ENCODE data around the gene AMPD3. TPM values are rescaled to one million over a fixed set of nuclear protein-coding genes. Genes with fewer than 3 reads are reported as not detected.

AMPD3 gene
- total and polyA plus RNA-seq, 2 donors (not counting 3 experiments of a cell fraction or from before 2014, with no cell fraction given) = 1.4 to 2.5 TPM

GRCh38 chr11:10496296-10496936 lies 41.4 kb downstream of the AMPD3 start:
- dilution Hi-C loops (cut with MboI; ENCODE audit: extremely low pct_ligation_motif_present, low sequenced_read_pairs) (no loop called here), intact Hi-C loops (cut with micrococcal nuclease) (no loop called here)
- Histone ChIP-seq H3K27ac (ENCODE audit: insufficient read depth, low read depth, low read length) (no peak overlapping the region), H3K79me2 (ENCODE audit: control insufficient read depth, insufficient read depth, low read length) (no peaks in the 10 kb centered on the region), H3K4me1 (ENCODE audit: control insufficient read depth, extremely low read depth, insufficient read depth, low read length) (peaks cover 2% of the 10 kb centered on the region), H3K4me2 (ENCODE audit: insufficient read depth, low read length) (no peak overlapping the region), H3K36me3 (ENCODE audit: control insufficient read depth in 2 of 2, extremely low read depth in 1 of 2, insufficient read depth in 2 of 2, low read length in 2 of 2) (no peaks in the 10 kb centered on the region), H3K9me1 (replicated peaks; ENCODE audit: control insufficient read depth, extremely low read depth, insufficient read depth, low read length) (no peaks in the 10 kb centered on the region), H4K20me1 (replicated peaks; ENCODE audit: control insufficient read depth, extremely low read depth, insufficient read depth, low read length) (no peaks in the 10 kb centered on the region), H3K9ac (replicated peaks; ENCODE audit: extremely low read depth, insufficient read depth, low read length) (no peak overlapping the region), H3K9me3 (replicated peaks; ENCODE audit: control insufficient read depth, insufficient read depth, low read length) (no peaks in the 10 kb centered on the region), H3K4me3 (replicated peaks in 1 of 3; ENCODE audit: insufficient read depth in 1 of 3, low read depth in 1 of 3, low read length in 3 of 3) (no peak overlapping the region), H3K27me3 (ENCODE audit: control insufficient read depth in 2 of 2, insufficient read depth in 2 of 2, low read length in 2 of 2) (no peaks in the 10 kb centered on the region), H2AFZ (ENCODE audit: low read depth, low read length) (no peak overlapping the region)
- no peak for TF ChIP-seq POLR2A (IDR thresholded peaks at IDR 0.05; ENCODE audit: low read depth, low read length)
- no peak for TF ChIP-seq CTCF (IDR thresholded peaks at IDR 0.05; ENCODE audit: extremely low read depth in 1 of 2, insufficient read depth in 1 of 2, low read depth in 1 of 2, low read length in 2 of 2)
- no peak for TF ChIP-seq MAX (IDR thresholded peaks at IDR 0.05; ENCODE audit: insufficient read depth, insufficient read length)
- no peak for FAIRE-seq
- POLR2A ChIA-PET = interaction anchor here (0.7 kb wide), 1 partner anchor 171 kb away, joined by 5 read pairs; no protein-coding TSS in a partner anchor
- CTCF ChIA-PET = interaction anchor here (0.5 to 1.5 kb wide), 2 partner anchors 12 to 137 kb away, joined by 3 to 4 read pairs; no protein-coding TSS in a partner anchor
- BruUV-seq (replicated peaks) = no TSS peak
- no peak for DNase-seq (ENCODE audit: low read depth, low spot score)

GRCh38 chr11:10497371-10498021 lies 42.4 kb downstream of the AMPD3 start:
- H3K4me2 ChIP-seq (ENCODE audit: insufficient read depth, low read length) = no peak overlapping the region
- intact Hi-C loops (cut with micrococcal nuclease) = no loop called here
- DNase-seq (ENCODE audit: low read depth, low spot score) (no peak), FAIRE-seq (no peak)
- H3K9ac ChIP-seq (replicated peaks; ENCODE audit: extremely low read depth, insufficient read depth, low read length) = no peak overlapping the region
- no peaks in the 10 kb centered on the region for H3K27me3 ChIP-seq (ENCODE audit: control insufficient read depth in 2 of 2, insufficient read depth in 2 of 2, low read length in 2 of 2)
- POLR2A ChIA-PET = no interaction called here
- H3K4me1 ChIP-seq (ENCODE audit: control insufficient read depth, extremely low read depth, insufficient read depth, low read length) = no peaks in the 10 kb centered on the region
- no peaks in the 10 kb centered on the region for H3K79me2 ChIP-seq (ENCODE audit: control insufficient read depth, insufficient read depth, low read length)
- H3K4me3 ChIP-seq (replicated peaks in 1 of 3; ENCODE audit: insufficient read depth in 1 of 3, low read depth in 1 of 3, low read length in 3 of 3) = no peak overlapping the region
- no TSS peak for BruUV-seq (replicated peaks)
- no peak overlapping the region for H3K27ac ChIP-seq (ENCODE audit: insufficient read depth, low read depth, low read length)
- H3K36me3 ChIP-seq (ENCODE audit: control insufficient read depth in 2 of 2, extremely low read depth in 1 of 2, insufficient read depth in 2 of 2, low read length in 2 of 2) = no peaks in the 10 kb centered on the region
- TF ChIP-seq POLR2AphosphoS5 (IDR thresholded peaks at IDR 0.05; ENCODE audit: insufficient read depth, low read depth, low read length) (no peak), POLR2A (IDR thresholded peaks at IDR 0.05; ENCODE audit: low read depth, low read length) (no peak), EZH2 (IDR thresholded peaks at IDR 0.05; ENCODE audit: borderline replicate concordance, low read depth, low read length, severe bottlenecking) (no peak), MAX (IDR thresholded peaks at IDR 0.05; ENCODE audit: insufficient read depth, insufficient read length) (no peak), FOS (IDR thresholded peaks at IDR 0.05; ENCODE audit: borderline replicate concordance, insufficient read depth, low read length) (no peak), MYC (IDR thresholded peaks at IDR 0.05; ENCODE audit: low read depth, low read length) (no peak), JUN (IDR thresholded peaks at IDR 0.05; ENCODE audit: borderline replicate concordance, insufficient read depth, insufficient read length, low read depth) (no peak), GATA2 (IDR thresholded peaks at IDR 0.05; ENCODE audit: insufficient read depth, insufficient read length, low read depth, low read length) (no peak), CTCF (IDR thresholded peaks at IDR 0.05; ENCODE audit: extremely low read depth in 1 of 2, insufficient read depth in 1 of 2, low read depth in 1 of 2, low read length in 2 of 2) (no peak)
- H3K9me1 ChIP-seq (replicated peaks; ENCODE audit: control insufficient read depth, extremely low read depth, insufficient read depth, low read length) = no peaks in the 10 kb centered on the region
- no peak overlapping the region for H2AFZ ChIP-seq (ENCODE audit: low read depth, low read length)
- dilution Hi-C loops (cut with MboI; ENCODE audit: extremely low pct_ligation_motif_present, low sequenced_read_pairs) = no loop called here
- H4K20me1 ChIP-seq (replicated peaks; ENCODE audit: control insufficient read depth, extremely low read depth, insufficient read depth, low read length) = no peaks in the 10 kb centered on the region
- CTCF ChIA-PET = interaction anchor here (1.2 to 1.5 kb wide), 3 partner anchors 11 to 44 kb away, joined by 3 to 4 read pairs (median 4); partner anchors contain the start of gene RNF141
- no peaks in the 10 kb centered on the region for H3K9me3 ChIP-seq (replicated peaks; ENCODE audit: control insufficient read depth, insufficient read depth, low read length)

Measured in endothelial cell of umbilical vein (primary cell).